Measurements from ENCODE around the gene TIPIN. TPM values are rescaled to one million over a fixed set of nuclear protein-coding genes. Genes with fewer than 3 reads are reported as not detected.

The TIPIN gene
- 1 to 10 TPM; 2.3 to 5.8 (median 5.2) TPM for total RNA-seq

- DNase-seq (ENCODE audit: low spot score) (peak; percentile 97), ATAC-seq (ENCODE audit: low FRiP score) (peak; percentile 98)
- no peak for TF ChIP-seq CTCF (IDR thresholded peaks at IDR 0.05)
Observed at GRCh38 chr15:66356359-66357236, at the start of gene TIPIN. Gene TIPIN (minus strand): TSS chr15:66356685. CDS start chr15:66352947, 3,738 bp downstream.

GRCh38 chr15:66405615-66406014 is 49.1 kb upstream of the TIPIN start:
- ATAC-seq (ENCODE audit: low FRiP score) (no peak), DNase-seq (ENCODE audit: low spot score) (no peak)
- TF ChIP-seq CTCF (IDR thresholded peaks at IDR 0.05), result no peak

GRCh38 chr15:66405007-66405406 is 48.5 kb upstream of the TIPIN start:
- no peak for TF ChIP-seq CTCF (IDR thresholded peaks at IDR 0.05)
- ATAC-seq (ENCODE audit: low FRiP score) (no peak), DNase-seq (ENCODE audit: low spot score) (no peak)

- DNase-seq (ENCODE audit: low spot score) (no peak), ATAC-seq (ENCODE audit: low FRiP score) (no peak)
- no peak for TF ChIP-seq CTCF (IDR thresholded peaks at IDR 0.05)
Observed at GRCh38 chr15:66404532-66404931, 48.0 kb upstream of the TIPIN start.

- ATAC-seq (ENCODE audit: low FRiP score), result no peak
- TF ChIP-seq CTCF (IDR thresholded peaks at IDR 0.05), result no peak
- no peak for DNase-seq (ENCODE audit: low spot score)
Observed at GRCh38 chr15:66404122-66404521, 47.6 kb upstream of the TIPIN start.

GRCh38 chr15:66403323-66403722 is 46.8 kb upstream of the TIPIN start:
- TF ChIP-seq CTCF (IDR thresholded peaks at IDR 0.05), result no peak
- ATAC-seq (ENCODE audit: low FRiP score), result no peak
- DNase-seq (ENCODE audit: low spot score), result no peak

GRCh38 chr15:66402761-66403284 is 46.3 kb upstream of the TIPIN start:
- no peak for DNase-seq (ENCODE audit: low spot score)
- no peak for ATAC-seq (ENCODE audit: low FRiP score)
- TF ChIP-seq CTCF (IDR thresholded peaks at IDR 0.05), result no peak

Measured in omental fat pad (tissue), 4 donors.